Stimulated activated CD4-positive, alpha-beta T cell treated with anti-CD3 and anti-CD28 coated beads, Interleukin-2, amount 100 ng/mL, for 24 hours (primary cell): ENCODE data around the gene NEU2.
"Not testable (repeated sequence)": the region's sequence is repeated elsewhere in the genome, so short reads cannot be mapped to it uniquely, and the experiment has no call there.

Source experiments
- DNase-seq, 2 donors: peaks; one replicate each; pipeline ENCODE4 v3.0.0-alpha.2; 2020

NEU2 gene

DNA sequence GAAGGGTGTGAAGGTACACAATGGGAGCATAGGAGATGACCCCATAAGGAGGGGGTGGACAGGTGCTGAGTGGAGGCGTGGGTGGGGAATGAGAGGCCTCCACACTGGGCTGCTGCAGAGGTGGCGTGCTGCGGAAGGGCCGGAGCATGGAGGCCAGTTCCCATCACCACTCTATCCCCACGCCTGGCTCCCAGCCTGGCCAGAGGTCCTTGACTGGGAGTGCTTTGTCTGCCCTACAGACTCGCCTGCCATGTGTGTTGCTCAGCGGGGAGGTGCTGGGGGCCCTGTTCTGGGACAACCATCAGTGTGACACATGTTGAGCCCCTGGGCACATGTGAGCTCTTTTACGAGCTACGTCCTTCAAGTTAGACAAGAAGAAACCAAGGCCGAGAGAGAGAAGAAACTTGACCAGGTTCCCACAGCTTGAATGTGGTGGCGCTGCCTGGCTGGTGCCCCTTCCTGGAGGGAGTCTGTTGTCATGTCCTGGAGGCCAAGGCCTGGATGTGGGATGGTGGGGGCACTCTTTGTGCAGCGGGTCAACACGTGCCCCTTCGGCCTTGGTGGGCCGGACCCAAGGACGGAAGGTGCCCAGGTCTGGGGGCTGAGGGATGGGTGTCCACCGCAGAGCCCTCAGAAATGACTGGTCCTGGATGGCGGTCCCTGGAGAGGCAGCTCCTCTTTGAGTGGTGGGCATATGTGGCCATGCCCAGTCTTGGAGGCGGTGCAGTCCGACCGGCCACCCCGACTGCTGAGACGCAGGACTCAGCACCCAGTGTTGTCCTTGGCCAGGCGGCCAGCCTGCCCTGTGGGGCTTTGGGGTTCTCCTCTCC, 26.5 kb downstream of the NEU2 start:
- no peak for DNase-seq

- no peak for DNase-seq
These were observed 27.0 kb downstream of the NEU2 start for GRCh38 chr2:233059547-233059796.

GRCh38 chr2:233059797-233060500, 27.5 kb downstream of the NEU2 start, which contains the start of gene INPP5D:
INPP5D (plus strand) TSS chr2:233060342; CDS start chr2:233060479, 137 bp downstream.
- DNase-seq: peak; percentile 68 to 70

- DNase-seq: no peak
These were observed 28.1 kb downstream of the NEU2 start for GRCh38 chr2:233060501-233060979.

DNA sequence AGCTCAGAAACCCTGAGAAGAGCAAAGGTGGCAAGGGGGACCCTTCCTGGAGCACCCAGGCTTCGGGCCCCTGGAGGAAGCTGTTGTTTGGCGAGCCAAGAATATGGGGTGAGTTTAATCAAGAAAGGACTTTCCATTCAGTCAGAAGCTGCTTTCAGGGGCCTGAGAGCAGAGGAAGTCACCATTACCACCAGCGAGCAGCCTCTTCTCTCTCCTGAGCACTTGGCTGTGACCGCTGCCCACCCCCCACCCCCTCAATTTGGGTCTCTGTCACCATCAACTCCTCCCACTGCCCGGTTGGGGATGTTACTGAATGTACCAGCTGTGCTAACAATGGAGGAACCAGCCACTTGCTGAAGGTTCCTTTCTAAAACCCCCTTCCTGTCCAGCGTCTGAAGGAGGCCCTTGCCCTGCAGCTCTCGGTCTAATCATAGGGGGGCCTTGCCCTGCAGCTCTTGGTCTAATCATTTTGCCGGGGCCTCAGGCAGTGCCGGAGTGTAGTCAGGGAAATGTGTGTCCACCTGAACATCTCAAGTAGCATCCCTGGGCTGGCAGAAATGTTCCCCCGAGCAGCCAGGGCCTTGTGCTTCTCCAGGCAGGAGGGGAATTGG, 28.6 kb downstream of the NEU2 start:
- DNase-seq: peak; percentile 44 to 50

DNA sequence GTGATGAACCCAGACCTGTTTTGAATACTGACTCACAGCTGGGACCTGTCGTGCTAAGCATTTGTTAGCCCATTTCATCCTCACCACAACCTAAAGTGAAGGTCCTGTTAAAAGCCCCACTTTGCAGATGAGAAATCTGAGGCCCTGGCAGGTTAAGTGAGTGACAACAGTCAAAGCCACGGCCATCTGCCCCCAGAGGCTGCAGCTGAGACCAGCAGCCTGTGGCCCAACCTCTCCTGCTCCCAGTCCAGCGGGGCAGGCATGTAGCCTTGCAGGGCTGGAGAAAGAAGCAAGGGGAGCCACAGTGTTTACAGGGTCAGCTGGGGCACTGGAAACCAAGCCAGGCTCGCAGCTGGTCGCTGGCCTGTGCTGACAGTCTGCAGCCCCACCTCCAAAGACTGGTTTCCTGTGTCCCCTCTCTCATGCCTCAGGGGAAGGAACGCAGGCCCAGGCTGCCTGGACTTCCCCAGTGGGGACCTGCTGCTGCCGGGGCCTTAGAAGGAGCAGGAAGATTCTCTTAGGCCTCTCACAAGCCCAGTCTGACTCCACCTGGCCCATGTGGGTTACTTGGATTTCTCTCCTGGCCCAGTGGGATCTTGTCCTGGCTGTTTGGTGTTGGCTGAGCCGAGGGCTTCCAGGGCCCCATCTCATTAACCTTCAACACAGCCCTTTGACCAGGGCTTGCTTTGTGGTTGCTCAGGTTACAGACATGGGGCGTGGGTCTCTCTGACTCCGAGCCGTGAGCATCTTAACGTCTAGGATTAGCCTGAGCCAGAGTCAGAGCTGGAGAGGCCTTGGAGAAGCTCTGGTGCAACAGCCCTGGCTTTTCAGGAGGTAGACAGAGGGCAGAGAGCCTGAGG, 29.3 kb downstream of the NEU2 start:
- peak; percentile 51 to 57 for DNase-seq

DNA sequence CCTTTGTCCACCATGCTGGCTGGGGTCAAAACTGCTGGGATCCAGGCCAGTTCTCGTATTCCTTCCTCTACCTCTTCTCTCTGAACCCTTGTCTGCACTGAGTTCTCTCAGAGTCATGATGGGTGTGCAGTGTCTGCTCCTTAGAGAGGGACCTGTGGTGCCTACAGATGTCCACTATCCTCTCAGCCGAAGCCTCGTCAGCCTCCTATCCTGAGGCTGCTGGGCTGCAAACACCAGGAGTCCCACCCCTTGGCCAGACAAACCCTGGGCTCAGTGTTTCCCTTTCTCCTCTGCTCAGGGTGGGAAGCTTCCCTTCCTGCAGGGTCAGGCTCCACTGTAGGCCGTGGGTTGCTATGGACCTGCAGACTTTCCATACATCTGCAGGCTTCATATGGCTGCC, 30.0 kb downstream of the NEU2 start:
- DNase-seq: no peak

GRCh38 chr2:233062946-233063268, 30.4 kb downstream of the NEU2 start:
- no peak for DNase-seq

- DNase-seq: peak; percentile 30 to 33
These were observed 30.9 kb downstream of the NEU2 start for GRCh38 chr2:233063269-233063975.

DNA sequence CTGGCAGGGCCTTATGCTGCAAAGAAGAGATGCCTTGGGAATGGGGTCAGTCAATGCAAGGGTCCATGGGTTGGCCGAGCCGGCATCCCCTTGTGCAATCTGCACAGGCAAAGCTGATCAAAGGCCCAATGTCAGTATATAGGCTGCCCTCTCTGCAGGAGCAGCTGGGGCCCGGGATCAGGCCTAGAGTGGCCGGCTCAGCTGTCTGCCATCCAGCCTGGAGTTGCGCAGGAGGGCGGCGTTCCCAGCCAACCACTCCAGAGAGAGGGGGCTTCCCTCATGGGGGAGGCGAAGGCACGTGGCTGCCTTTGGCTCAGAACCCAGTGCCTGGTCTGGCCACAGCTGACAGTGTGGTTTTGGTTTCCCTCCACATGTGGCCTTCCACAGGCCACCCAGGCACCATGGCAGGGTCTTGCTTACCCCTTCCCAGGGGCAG, 31.5 kb downstream of the NEU2 start:
- DNase-seq: no peak

DNA sequence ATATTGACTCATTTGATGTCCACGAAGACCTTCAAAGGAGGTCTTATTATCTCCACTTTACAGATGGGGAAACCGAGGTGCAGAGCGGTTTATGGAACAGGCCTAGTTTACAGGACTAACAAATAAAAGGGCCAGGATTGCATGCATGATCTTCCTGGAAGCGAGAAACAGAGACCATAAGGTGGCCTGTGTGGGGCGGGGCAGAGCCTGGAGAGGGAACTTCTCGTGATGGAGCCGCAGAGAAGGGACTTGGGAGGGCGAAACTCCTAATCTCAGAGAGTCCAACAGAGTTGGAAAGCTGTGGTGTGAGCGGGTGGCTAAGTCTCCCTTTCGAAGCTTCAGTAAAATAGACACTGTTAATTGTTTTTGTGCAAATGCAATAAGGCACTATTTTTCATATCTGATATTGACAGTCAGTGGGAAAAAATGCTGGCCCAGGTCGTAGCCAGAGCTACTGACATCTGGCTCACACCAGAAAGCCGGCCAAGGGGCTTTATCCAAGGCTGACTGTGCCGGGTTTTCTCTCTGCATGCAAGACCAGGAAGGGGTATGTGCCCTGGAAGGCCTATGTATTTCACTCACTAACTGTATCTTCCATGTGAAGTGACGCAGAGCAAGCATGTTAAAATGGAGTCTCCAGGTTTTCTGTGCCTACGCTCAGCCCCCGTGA, 32.2 kb downstream of the NEU2 start:
- no peak for DNase-seq

- DNase-seq: not testable (repeated sequence)
These were observed 32.7 kb downstream of the NEU2 start for GRCh38 chr2:233065200-233065589.

DNA sequence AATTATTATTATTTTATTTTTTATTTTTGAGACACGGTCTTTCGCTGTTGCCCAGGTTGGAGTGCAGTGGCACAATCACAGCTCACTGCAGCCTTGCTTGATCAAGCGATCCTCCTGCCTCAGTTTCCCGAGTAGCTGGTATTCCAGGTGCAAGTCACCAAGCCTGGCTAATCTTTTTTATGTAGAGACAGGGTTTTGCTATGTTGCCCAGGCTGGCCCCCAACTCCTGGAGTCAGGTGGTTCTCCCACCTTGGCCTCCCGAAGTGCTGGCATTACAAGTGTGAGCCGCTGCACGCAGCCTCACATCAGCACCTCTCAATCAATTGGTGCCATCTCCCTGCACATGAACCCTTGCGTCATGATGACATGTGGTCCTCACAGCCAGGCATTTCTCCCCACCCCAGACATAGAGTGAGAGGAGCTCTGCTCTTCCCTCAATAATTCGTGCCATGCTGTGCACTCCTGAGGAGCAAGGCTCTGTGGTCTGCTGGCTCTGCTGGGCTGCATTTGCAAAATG, 33.5 kb downstream of the NEU2 start:
- DNase-seq: no peak

GRCh38 chr2:233068762-233069418, 36.4 kb downstream of the NEU2 start:
- no peak for DNase-seq

GRCh38 chr2:233072838-233073237, 40.4 kb downstream of the NEU2 start:
- no peak for DNase-seq

GRCh38 chr2:233074106-233074505, 41.6 kb downstream of the NEU2 start:
- no peak for DNase-seq

DNA sequence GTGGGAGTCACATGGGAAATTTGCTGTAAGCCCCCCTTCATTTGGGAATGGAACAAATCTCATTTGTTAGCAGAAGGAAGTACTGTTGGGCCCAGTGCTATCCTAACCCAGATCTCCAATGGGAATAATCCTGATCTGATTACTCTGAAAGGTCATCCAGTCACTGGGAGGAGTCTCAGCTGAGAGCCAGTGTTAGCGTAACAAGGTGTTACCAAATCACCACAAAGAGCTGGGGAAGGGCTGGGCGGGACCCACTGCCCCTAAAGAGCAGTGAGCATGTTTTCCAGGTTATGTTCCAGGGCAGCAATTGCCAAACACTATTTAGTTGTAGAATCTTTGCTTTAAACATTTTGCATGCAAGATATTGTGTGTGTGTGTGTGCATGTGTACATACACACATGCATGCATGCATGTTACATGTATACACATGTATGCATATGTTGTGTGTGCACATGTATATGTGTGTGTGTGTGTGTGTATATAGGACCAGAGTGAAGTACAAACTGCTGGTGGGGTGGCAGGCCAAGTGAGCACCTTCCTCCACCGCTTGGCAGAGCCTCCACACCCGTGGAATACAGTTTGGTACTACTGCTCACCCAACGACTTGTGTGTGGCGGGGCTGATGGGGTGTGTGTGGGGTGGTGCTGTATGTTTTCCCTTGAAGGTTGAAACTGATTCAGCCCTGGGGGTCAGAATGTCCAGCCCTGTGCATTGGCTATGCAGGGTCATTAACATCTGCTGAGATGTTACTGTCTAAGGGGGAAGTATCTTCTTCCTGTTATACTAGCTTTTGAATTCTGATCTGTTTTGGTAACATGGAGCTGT, 42.9 kb downstream of the NEU2 start:
- no peak for DNase-seq

- no peak for DNase-seq
These were observed 43.5 kb downstream of the NEU2 start for GRCh38 chr2:233075966-233076339.

GRCh38 chr2:233076749-233077148, 44.3 kb downstream of the NEU2 start:
- DNase-seq: no peak

DNA sequence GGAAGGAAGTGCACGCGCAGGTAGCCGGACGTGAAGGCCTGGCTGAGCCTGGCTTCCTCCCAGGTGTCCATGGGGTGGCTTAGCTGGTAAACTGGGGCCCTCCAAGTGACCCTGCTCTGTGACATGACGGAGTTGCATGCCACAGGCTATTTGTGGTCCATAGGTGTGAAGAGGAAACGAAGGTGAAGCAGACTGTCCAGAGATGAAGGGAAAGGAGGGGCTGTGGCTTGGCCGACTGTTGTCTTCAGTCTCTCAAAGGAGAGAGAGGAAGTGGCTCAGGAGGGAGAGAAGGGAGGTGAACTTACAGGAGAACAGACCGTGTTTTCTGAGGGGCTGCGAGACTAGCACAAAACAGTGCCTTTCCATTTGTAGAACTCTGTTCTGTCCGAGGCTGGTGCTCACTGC, 47.0 kb downstream of the NEU2 start:
- no peak for DNase-seq
